ENCODE measurements around the gene MYDGF.

MYDGF gene

DNA sequence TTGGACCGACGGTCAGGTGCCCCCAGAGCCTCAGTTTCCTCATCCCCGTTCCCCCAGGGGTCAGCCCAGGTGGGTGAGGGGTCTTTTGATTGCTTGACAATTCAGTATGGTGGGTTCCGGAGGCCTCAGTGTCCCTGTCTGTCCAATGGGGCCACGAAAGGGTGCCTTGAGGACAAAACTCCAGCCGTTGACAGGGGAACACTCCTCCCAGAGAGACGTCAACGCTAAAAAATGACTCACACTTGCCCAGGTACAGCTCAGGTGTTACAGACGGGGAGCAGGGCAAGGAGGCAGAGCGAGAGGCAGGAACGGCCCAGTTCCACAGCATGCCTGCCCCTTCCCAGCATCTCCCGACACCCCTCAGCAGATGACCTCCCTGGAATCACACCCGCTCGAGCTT lies 29.0 kb downstream of the MYDGF start:
- DNase-seq (ENCODE audit: low spot score), result no peak

DNA sequence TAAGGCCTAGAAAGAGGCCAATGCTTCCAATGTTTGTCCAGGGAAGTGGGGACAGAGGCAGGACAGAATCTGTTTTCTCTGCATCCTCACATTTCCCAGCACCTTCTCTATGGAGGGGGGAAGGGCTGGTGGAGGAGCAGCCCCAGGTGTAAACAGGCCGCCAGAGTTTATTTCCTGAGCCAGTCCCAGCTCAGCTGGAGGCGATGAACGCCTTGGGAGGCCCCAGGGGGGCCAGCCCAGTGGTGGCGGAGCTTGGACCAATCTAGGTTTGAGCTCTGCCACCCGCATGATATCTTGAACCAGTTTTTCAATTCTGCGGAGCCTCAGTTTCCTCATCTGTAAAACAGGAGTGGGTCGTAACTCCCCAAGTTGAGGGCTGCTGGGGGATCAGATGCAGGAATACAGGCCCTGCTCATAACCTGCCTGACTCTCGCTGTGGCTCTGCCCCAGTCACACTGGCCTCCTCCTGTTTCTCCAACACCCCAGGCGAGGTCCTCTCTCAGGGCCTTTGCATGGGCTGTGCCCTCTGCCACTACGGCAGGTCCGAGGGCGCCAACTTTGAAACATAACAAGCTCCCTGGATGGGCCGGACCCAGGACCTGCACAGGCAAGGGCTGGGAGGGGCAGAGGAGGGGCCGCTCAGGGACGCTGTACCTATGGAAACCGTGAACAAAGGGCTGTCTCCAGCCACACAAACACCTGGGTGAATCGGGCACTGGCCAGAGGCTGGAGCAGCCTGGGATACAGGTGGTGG lies 29.7 kb downstream of the MYDGF start:
- no peak for DNase-seq (ENCODE audit: low spot score)

DNA sequence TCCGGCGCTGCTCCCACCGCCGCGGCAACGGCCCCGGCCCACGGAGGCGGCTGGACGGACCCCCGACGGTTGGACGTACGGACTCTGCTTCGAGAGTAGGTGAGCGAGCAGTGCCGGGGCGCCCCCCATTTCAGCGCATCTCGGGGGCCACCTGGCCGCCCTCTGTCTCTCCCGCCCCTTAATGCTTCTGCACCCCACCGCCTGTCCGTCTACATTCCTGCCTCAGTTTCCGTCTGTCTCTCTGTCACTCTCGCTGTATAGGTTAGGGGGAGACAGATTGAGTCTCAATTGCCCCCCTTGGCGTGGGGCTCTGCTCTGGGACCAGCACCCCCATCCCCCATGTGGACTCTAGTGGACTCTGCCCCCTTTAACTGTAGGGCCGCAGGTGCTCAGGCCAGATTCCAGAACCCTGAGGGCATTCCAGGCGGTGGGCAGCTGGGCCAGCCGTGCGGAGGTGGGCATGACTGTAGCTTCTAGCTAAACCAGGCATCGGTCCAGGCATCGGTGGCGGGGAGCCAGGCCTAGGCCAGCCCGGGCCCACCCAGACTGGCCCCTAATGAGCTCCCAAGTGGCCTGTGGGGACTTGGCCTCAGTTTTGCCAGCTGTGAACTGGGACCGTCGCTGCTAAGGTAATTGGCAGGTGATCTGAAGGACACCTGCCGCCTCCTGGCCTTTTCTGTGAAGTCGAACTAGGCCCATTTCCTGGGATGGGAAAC lies 30.5 kb downstream of the MYDGF start:
- DNase-seq (ENCODE audit: low spot score), result no peak

DNA sequence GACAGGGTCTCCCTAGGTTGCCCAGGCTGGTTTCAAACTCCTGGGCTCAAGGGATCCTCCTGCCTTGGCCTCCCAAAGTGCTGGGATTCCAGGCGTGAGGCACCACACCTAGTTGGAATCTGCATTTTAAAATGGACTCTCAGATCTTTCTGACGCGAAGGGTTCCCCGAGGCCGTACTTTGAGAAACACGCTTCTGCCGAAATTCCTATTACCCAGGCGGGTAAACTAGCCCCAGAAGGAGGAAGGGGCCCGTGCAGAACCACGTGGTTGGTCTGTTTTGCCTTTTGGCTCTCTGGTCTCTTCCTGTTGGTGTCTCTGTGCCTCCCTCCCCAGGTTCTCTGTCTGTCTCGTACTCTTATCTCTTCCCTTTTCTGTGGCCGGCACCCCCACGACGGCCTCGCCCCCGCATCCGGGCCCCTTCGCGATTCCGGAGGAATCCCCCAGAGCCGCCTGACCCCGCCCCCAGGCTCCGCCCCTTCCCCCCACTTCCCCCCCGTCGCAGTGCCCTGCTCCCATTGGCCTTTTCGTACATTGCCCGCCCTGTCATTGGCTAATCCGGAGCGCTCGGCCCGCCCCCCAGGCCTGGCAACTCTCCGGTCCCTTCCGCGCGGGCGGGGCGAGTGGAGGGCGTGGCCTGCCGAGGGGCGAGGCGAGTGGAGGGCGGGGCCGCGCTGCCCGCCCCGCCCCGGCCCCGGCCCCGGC lies 31.2 kb downstream of the MYDGF start, which contains the start of gene TNFAIP8L1:
Gene TNFAIP8L1 (plus strand): TSS at position 689 of the 703 bp plus-strand sequence. CDS start 12,354 bp downstream, outside the sequence.
- DNase-seq (ENCODE audit: low spot score), result peak; percentile 89

DNA sequence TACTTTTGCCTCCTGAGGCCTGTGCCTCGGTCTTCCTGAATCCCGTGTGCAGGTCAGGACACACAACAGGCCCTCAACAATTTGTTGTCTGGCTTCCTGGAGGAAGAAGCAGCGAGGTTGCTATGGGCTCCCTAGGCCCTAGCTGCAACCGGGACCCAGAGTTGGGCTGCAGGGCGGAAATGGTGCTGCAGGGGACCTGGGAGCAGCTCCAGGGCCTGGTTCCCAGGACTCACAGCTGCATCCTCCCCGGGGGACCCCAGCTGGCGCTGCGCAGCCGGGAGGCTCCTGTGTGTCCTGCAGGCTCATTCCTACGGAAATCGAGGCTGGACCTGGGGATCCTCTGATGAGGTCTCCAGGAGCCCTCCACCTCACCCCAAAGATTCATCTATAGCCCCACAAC lies 31.8 kb downstream of the MYDGF start:
- no peak for DNase-seq (ENCODE audit: low spot score)

DNA sequence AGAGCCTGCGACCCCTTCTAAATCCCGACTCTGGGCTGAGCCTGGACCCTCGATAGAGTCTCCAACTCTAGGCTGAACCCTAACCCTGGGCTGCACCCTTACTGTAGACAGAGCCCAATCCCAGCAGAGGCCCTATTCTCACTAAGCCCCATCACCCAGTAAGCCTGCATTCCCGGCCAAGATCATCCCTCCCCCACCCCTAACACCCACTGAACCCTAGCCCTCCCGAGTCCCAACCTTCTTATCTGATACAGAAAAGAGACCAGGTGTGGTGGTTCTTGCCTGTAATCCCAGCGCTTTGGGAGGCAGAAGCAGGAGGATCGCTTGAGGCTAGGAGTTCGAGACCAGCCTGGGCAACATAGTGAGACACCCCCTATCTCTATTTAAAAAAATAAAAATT lies 33.4 kb downstream of the MYDGF start:
- DNase-seq (ENCODE audit: low spot score), result no peak

DNA sequence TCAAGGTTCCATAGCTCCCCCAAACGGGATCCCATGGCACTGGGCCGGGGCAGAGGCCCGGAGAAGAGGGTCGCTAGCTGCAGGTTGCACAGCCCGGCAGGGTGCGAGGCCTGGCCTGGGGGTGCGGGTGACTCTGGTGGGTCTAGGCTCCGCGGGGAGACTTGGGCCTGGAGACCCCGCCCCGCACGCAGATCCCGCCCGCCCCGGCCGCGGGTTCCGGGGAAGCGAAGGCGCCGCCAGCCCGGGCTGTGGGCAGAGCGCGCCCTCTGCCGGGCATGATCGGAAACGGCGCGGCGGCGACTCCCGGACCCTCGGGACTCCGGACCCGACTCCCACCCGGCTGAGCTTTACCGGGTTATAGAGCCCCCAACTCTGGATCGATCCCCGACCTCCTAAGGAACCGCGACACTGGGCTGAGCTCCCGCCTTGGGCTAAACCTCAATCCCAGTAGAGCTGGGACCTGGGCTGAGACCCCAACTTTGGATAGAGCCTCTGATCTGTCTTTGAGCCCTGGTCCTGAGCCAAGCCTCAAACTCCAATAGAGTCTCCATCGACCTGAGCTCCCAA lies 33.9 kb downstream of the MYDGF start:
- DNase-seq (ENCODE audit: low spot score), result no peak

DNA sequence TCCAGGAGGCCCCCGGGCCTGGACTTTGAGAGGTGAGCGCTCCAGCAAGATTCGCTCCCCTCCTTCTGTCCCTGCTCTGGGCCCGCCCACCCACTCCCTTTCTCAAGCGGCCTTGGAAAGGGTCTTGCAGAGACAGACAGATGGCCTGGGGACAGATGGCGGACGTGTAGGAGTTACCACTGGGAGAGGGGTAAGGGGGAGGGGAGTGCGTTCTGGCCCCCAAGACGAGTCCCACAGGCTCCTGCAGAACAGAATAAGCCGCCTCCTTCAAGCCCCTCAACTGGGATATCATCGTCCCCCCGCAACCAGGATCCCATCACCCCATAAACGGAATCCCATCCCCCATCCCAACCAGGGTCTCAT lies 34.4 kb downstream of the MYDGF start:
- no peak for DNase-seq (ENCODE audit: low spot score)

DNA sequence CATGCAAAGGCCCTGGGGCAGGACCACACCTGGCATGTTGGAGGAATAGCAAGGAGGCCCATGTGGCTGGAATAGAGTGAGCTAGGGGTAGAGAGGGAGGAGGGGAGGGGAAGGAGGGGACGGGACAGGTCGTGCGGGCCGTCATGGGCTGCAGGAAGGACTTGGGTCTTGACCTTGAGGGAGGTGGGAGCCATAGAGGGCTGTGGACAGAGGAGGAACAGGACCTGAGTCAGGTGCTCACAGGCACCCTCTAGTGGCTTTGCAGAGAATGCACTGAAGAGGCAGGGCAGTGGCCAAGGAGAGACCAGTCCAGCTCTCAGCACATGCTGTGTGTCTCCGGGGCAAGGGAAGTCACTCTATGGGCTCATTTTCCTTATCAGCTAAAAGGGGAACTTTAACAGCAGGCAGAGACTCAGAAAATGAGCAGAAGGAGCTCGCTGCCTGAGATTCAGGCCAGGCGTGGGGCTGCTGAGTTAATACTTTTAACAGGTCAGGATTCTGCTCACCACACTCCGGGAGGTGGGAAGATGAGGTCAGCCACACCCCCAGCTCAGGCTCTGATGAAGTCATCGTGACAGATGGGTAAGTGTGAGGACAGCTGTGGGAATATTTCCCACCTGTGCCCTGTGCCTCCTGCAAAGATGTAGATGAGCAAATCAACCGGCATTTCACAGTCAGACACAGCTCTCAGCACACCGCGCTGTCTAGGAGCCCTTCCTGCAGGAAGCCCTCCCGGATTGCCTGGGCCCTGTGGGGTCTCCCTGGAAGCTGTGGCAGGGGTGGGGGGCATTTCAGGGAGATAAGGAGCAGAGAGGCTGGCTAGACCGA lies 36.8 kb downstream of the MYDGF start:
- DNase-seq (ENCODE audit: low spot score), result no peak

DNA sequence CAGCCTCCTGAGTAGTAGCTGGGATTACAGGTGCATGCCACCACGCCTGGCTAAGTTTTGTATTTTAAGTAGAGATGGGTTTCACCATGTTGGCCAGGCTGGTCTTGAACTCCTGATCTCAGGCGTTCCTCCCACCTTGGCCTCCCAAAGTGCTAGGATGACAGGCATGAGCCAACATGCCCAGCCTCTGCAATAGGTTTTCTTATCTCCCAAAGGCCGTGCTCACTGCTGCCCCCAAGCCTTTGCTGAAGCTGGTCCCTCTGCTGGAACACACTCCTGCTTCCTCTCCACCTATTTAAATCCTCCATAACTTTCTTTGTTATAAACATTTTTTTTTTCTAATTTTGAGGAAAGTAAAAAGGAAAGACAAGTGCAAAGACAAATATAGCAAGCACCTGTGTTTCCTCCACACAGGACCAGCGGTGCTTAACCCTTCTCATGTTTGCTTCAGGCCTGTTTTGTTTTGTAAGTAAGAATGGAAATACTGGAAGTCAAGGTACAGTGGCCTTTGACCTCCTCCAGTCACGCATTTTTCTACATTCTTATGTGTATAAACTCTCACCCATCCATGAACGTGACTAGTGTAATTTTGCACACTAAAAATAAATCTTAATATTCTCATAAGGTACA lies 45.3 kb downstream of the MYDGF start:
- DNase-seq (ENCODE audit: low spot score), result no peak

DNA sequence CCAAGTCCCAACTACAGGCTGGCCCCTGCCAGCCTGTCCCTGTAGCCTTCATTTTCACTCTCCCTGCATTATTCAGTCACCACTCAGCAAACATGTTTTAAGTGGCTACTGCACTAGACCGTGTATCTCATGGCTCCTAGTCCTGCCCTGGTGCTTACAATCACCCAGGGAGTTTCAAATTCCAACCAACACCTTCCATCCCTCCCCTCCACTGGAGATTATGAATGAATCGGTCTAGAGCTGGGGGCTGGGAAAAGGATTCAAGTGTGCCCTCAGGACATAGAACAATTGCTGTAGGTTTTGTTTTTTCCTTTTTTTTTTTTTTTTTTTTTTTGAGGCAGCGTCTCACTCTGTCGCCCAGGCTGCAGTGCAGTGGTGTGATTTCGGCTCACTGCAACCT lies 45.8 kb downstream of the MYDGF start:
- no peak for DNase-seq (ENCODE audit: low spot score)

DNA sequence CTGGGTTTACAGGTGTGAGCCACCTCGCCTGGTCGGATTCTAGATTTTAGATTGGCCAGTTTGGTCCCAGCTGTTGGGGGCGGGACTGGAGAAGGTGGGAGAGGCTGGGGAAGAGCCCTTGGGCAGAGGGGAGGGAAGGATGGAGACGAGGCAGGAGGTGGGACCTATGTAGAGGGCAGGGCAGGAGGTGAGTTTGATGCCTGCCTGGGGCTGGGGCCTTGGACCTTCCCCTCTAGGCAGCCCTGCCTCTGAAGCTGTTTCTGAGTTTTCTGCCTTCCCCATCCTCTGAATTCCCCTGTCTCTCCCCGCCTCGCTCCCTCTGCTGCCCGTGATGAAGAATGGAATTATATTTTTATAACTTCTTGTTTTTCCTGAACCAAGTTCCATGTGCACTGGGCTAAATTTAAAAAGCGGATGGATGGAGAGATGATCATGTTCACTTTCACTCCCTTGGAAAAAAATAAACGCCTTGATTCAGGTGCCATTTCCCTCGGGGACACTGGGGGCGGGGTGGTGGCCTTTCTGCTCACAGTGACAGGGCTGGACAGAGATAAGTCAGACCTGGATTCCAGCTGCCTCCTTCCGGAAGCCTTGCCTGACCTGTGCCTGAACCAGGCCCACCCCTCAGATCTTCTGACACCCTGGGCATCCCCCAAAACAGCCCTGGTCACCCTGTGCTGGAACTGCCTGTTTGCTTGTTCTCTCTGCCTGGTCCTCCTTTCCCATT lies 47.3 kb downstream of the MYDGF start:
- DNase-seq (ENCODE audit: low spot score), result no peak

DNA sequence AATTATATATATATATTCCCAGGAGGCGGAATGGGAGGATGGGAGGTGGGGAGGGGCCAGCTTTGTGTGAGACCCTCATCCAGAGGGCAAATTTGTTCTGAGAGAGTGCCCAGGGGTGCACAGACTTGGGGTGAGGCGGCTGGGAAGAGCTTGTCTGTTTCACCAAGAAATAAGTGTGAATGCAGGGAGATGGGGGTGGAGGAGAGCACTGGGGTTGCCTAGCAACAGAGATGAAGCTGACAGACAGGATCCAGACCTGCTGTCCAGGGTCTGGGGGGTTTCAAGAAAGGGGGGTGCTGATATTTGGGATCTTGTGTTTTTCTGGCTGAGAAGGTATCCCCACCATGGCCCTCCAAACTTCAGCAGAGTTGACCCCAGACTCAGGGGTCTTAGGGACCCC lies 49.5 kb downstream of the MYDGF start:
- DNase-seq (ENCODE audit: low spot score), result no peak

DNA sequence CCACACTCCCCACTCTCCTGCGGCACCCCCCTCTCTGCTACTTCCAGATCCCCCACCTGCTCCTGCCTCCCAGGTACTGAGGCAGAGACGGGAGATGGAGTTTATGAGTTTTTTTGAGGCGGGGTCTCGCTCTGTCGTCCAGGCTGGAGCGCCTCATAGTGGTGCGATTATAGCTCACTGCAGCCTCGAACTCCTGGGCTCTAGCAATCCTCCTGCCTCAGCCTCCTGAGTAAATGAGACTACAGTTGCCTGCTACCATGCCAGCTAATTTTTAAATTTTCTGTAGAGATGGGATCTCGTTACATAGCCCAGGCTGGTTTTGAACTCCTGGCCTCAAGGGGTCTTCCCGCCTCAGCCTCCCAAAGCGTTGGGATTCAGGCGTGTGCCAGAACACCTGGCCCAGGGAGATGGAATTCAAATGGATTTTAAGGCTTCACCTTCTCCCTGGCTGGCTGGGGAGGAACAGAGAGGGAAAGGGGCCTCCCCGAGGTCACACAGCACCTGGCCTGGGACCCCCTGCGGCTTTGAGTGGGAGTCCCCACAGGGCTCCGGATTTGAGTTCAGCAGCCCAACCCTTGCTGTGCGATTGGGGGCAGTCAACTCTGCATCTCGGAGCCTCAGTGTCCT lies 50.4 kb downstream of the MYDGF start:
- no peak for DNase-seq (ENCODE audit: low spot score)

DNA sequence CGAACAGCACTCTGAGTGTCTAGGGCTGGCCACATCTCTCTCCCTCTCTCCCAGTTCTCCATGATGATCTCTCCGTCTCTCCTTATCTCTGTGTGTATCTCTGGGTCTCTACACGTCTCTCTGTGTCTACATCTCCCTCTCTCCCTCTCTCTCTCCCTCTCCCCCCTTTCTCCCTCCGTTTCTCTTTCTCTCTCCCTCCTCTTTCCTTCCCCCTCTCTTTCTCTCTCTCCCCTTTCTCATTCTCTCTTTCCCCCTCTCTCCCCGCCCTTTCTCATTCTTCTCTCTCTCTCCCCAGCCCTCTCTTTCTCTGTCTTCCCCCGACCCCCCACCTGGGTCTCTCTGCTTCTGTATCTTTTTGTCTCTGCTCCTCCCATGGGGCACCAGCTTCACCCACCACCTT lies 52.1 kb downstream of the MYDGF start:
- no peak for DNase-seq (ENCODE audit: low spot score)

DNA sequence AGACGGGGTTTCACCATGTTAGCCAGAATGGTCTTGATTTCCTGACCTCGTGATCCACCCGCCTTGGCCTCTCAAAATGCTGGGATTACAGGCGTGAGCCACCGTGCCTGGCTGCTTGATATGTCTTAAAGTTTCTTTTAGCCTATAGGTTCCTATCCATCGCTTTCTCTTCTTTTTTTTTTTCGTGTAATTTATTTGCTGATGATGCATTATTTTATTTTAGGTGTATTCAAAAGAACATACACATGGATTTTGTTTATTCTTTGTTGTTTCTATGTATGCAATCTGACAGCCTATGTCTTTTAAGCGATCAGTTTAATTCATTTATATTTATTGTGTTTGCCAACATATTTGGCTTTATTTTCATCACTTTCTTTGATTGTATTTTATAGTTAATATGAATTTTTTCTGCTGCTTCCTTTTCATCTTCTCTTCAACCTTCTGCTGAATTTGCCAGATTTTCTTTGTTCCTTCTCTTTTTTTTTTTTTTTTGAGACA lies 56.8 kb downstream of the MYDGF start:
- no peak for DNase-seq (ENCODE audit: low spot score)

DNA sequence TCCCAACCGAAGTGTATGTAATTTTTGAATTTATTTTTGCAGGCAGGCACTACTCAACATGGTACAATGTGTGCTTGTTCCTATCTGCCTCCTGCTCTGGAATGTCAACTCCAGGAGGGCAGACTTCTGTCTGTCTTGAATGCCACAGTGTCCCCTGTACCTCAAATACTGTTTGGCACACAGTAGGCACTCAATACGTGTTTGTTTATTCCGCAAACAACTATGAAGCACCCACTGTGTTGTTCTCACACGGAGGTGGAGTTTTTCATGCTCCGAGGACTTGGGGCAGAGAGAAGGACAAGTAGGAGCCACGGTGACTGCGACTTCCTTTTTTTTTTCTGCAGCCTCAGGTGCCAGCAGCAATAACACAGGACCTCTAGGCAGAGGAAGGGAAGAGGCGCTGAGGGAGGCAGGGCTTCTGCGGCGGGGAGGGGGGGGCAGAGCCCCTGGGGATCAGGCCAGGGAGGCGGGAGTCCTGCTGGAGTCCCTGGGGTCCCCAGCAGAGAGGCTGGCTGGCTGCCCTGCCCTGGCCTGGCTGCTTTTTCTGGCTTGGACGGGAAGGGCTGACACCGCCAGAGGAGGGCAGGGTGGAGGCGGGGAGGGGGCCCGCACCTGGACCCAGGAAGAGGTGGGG lies 60.1 kb downstream of the MYDGF start:
- no peak for DNase-seq (ENCODE audit: low spot score)
